ENCODE data around the gene NTNG1.

The NTNG1 gene

DNA sequence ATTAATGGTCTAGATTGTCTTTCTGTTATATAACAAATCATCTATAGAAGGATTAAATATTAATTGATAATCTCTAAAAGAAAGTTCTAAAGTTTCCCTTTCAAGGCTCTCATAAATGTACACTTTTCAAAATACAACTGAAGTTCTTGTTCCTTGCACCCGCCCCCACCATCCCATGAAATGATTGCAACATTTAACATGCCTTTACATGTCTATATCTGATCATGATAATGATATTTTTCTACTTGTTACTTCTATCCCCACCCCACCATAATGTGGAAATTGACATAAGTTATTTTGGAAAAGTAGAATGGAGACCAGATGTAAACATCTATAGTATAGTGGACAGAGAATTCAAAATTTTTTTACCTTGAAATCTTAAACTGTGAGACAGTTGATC is 186.6 kb downstream of the NTNG1 start:
- in situ Hi-C loops (cut with MboI; ENCODE audit: low sequenced_read_pairs, unreplicated experiment) = no loop called here
- TF ChIP-seq CTCF (IDR thresholded peaks at IDR 0.05; ENCODE audit: borderline replicate concordance, control extremely low read depth, extremely low read depth, insufficient read depth, missing control alignments) = no peak
- DNase-seq (ENCODE audit: low spot score) = no peak

DNA sequence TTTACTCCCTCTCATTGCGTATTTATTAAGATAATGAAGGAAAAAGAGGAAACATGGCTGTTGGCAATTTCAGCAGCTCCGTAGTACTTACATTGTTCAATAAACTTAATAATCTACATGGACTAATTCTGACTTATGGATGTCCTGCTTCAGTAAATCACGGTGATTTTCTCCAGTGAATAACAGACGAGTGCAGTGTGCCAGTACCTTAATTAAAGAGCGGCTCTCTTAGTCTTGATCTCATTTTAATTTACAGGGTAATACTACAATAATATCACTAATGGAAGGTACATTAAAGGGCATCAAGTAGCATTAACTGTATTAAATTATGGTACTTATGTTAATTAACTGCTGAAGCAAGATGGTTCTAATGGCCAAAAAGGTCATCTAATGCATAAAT is 187.2 kb downstream of the NTNG1 start:
- TF ChIP-seq CTCF (IDR thresholded peaks at IDR 0.05; ENCODE audit: borderline replicate concordance, control extremely low read depth, extremely low read depth, insufficient read depth, missing control alignments) = no peak
- in situ Hi-C loops (cut with MboI; ENCODE audit: low sequenced_read_pairs, unreplicated experiment) = no loop called here
- no peak for DNase-seq (ENCODE audit: low spot score)

DNA sequence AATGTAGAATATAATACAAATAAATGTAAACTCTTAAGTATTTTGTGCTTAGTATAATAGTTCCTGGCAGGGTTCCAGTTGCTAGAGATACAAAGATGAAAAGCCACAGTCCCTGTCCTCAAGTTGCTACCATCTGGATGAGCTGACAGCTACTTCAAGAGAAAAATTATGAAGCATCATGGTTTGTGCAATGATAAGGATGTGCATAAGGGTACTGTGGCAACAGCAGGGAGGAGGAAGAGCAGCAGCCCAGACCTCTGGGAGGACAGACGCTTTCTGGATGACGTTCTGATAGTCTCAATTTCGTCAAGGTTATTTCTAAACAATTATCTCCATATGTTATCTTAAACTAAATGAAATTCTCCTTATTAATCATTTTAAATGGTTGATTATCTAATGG is 198.9 kb downstream of the NTNG1 start:
- in situ Hi-C loops (cut with MboI; ENCODE audit: low sequenced_read_pairs, unreplicated experiment) = no loop called here
- TF ChIP-seq CTCF (IDR thresholded peaks at IDR 0.05; ENCODE audit: borderline replicate concordance, control extremely low read depth, extremely low read depth, insufficient read depth, missing control alignments) = no peak
- DNase-seq (ENCODE audit: low spot score) = no peak

DNA sequence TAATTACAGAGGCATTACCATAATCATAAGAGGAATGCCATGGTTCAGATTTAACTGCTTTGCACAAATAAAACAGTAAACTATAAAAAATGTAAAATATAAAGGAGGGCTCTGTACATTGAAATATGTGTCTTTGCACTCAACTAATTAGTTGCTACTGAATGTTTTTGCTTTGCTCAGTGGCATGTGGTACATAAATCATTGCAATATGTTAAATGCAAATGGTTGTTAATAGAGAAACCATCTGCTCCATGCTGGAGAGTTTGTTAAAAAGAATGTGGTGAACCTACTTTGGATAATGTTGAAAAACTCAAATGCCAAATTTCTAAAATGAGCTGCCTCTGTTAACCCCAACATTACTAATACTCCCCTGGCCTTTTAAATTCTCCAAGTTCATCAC is 201.5 kb downstream of the NTNG1 start:
- in situ Hi-C loops (cut with MboI; ENCODE audit: low sequenced_read_pairs, unreplicated experiment) = no loop called here

DNA sequence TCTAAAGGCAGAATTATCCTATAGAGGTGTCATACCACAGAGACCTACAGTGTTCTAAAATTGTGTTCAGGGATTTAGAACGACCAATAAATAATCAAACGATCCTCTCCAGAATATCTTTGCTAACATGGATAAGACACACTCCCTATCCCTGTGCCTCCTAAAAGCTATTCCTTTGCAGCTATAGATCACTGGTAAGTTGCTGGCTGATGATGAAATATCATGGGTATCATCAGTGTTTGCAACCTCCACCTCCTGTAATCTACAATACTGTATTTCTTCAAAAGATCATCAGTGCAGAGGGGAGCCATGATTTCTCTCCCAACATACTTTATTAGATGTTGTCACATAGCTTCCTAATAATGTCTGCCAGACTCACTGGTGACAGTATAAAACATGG is 201.9 kb downstream of the NTNG1 start:
- in situ Hi-C loops (cut with MboI; ENCODE audit: low sequenced_read_pairs, unreplicated experiment) = no loop called here
- no peak for TF ChIP-seq CTCF (IDR thresholded peaks at IDR 0.05; ENCODE audit: borderline replicate concordance, control extremely low read depth, extremely low read depth, insufficient read depth, missing control alignments)
- no peak for DNase-seq (ENCODE audit: low spot score)

More for the DNA sequence above, 201.5 kb downstream of the NTNG1 start:
- no peak for TF ChIP-seq CTCF (IDR thresholded peaks at IDR 0.05; ENCODE audit: borderline replicate concordance, control extremely low read depth, extremely low read depth, insufficient read depth, missing control alignments)
- no peak for DNase-seq (ENCODE audit: low spot score)

GRCh38 chr1:107343601-107344000 is 202.8 kb downstream of the NTNG1 start:
- in situ Hi-C loops (cut with MboI; ENCODE audit: low sequenced_read_pairs, unreplicated experiment) = no loop called here
- no peak for TF ChIP-seq CTCF (IDR thresholded peaks at IDR 0.05; ENCODE audit: borderline replicate concordance, control extremely low read depth, extremely low read depth, insufficient read depth, missing control alignments)
- DNase-seq (ENCODE audit: low spot score) = no peak

GRCh38 chr1:107344268-107344760 is 203.5 kb downstream of the NTNG1 start:
- no peak for TF ChIP-seq CTCF (IDR thresholded peaks at IDR 0.05; ENCODE audit: borderline replicate concordance, control extremely low read depth, extremely low read depth, insufficient read depth, missing control alignments)
- in situ Hi-C loops (cut with MboI; ENCODE audit: low sequenced_read_pairs, unreplicated experiment) = no loop called here
- DNase-seq (ENCODE audit: low spot score) = no peak

Measured in GM13976 (cell line).